ENCODE data around the gene ZNF536. TPM values are rescaled to one million over a fixed set of nuclear protein-coding genes. Genes with fewer than 3 reads are reported as not detected.

The ZNF536 gene
- total and polyA plus RNA-seq, 2 donors (not counting 3 experiments of a cell fraction or from before 2014, with no cell fraction given) = not detected

DNA sequence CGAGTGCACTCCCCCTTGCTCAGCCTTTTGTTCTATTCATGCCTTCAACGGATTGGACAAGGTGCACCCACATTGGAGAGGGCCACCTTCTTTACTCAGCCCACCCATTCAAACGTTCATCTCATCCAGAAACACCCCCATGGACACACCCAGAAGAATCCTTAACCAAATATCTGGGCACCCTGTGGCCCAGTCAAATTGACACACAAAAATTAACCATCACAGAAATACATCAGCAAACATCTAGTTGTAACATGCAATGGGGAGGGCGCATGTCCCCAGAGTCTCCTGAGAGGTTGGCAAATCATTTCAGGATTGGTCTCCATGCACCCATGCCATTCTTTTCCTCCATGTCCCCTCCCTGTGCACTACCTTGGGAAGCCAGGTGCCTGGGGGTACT, 167.1 kb downstream of the ZNF536 start:
- TF ChIP-seq GATA2 (IDR thresholded peaks at IDR 0.05; ENCODE audit: insufficient read depth, insufficient read length, low read depth, low read length) (no peak), FOS (IDR thresholded peaks at IDR 0.05; ENCODE audit: borderline replicate concordance, insufficient read depth, low read length) (no peak), EZH2 (IDR thresholded peaks at IDR 0.05; ENCODE audit: borderline replicate concordance, low read depth, low read length, severe bottlenecking) (no peak), MYC (IDR thresholded peaks at IDR 0.05; ENCODE audit: low read depth, low read length) (no peak), POLR2A (IDR thresholded peaks at IDR 0.05; ENCODE audit: low read depth, low read length) (no peak)
- TF ChIP-seq, protein P1, sequence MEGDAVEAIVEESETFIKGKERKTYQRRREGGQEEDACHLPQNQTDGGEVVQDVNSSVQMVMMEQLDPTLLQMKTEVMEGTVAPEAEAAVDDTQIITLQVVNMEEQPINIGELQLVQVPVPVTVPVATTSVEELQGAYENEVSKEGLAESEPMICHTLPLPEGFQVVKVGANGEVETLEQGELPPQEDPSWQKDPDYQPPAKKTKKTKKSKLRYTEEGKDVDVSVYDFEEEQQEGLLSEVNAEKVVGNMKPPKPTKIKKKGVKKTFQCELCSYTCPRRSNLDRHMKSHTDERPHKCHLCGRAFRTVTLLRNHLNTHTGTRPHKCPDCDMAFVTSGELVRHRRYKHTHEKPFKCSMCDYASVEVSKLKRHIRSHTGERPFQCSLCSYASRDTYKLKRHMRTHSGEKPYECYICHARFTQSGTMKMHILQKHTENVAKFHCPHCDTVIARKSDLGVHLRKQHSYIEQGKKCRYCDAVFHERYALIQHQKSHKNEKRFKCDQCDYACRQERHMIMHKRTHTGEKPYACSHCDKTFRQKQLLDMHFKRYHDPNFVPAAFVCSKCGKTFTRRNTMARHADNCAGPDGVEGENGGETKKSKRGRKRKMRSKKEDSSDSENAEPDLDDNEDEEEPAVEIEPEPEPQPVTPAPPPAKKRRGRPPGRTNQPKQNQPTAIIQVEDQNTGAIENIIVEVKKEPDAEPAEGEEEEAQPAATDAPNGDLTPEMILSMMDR (IDR thresholded peaks at IDR 0.05; ENCODE audit: extremely low read depth in 1 of 2, insufficient read depth in 1 of 2, low read depth in 1 of 2, low read length in 2 of 2) = no peak
- Histone ChIP-seq H3K27me3 (ENCODE audit: control insufficient read depth in 2 of 2, insufficient read depth in 2 of 2, low read length in 2 of 2) (no peaks in the 10 kb centered on the region), H3K27ac (ENCODE audit: insufficient read depth, low read depth, low read length) (no peak overlapping the region), H3K36me3 (ENCODE audit: control insufficient read depth in 2 of 2, extremely low read depth in 1 of 2, insufficient read depth in 2 of 2, low read length in 2 of 2) (no peaks in the 10 kb centered on the region), H3K79me2 (ENCODE audit: control insufficient read depth, insufficient read depth, low read length) (no peaks in the 10 kb centered on the region), H3K4me1 (ENCODE audit: control insufficient read depth, extremely low read depth, insufficient read depth, low read length) (no peaks in the 10 kb centered on the region), H3K4me3 (replicated peaks in 1 of 3; ENCODE audit: insufficient read depth in 1 of 3, low read depth in 1 of 3, low read length in 3 of 3) (no peak overlapping the region), H3K9me3 (replicated peaks; ENCODE audit: control insufficient read depth, insufficient read depth, low read length) (peaks cover 10% of the 10 kb centered on the region), H3K9ac (replicated peaks; ENCODE audit: extremely low read depth, insufficient read depth, low read length) (no peak overlapping the region), H3K4me2 (ENCODE audit: insufficient read depth, low read length) (no peak overlapping the region), H2AFZ (ENCODE audit: low read depth, low read length) (no peak overlapping the region), H4K20me1 (replicated peaks; ENCODE audit: control insufficient read depth, extremely low read depth, insufficient read depth, low read length) (no peaks in the 10 kb centered on the region), H3K9me1 (replicated peaks; ENCODE audit: control insufficient read depth, extremely low read depth, insufficient read depth, low read length) (no peaks in the 10 kb centered on the region)
- BruUV-seq (replicated peaks) = no TSS peak
- ChIA-PET CTCF (no interaction called here), POLR2A (no interaction called here)
- DNase-seq (ENCODE audit: low read depth, low spot score) = no peak
- dilution Hi-C loops (cut with MboI; ENCODE audit: extremely low pct_ligation_motif_present, low sequenced_read_pairs) = no loop called here
- intact Hi-C loops (cut with micrococcal nuclease) = no loop called here
- FAIRE-seq = no peak

DNA sequence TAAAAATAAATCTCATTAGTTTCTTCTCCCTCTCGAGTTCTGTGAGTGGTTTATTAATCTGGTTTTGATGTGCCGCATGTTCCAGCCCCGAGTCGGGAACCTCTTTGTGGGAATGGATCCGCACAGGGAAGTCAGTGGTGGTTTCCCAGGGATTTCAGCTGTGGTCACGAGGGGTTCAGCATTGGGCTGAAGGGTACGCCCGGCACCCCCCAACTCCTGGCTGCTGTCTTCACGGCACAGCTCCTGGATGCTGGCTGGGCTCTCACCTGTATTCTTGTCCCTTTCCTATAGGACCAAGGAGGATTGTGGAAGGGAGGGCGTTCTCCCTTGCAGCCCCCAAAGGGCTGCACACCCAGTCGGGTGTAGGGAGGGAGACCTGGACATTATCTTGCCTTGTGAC, 167.8 kb downstream of the ZNF536 start:
- no peak overlapping the region for H2AFZ ChIP-seq (ENCODE audit: low read depth, low read length)
- no peaks in the 10 kb centered on the region for H3K27me3 ChIP-seq (ENCODE audit: control insufficient read depth in 2 of 2, insufficient read depth in 2 of 2, low read length in 2 of 2)
- no peak overlapping the region for H3K4me3 ChIP-seq (replicated peaks in 1 of 3; ENCODE audit: insufficient read depth in 1 of 3, low read depth in 1 of 3, low read length in 3 of 3)
- intact Hi-C loops (cut with micrococcal nuclease) (no loop called here), dilution Hi-C loops (cut with MboI; ENCODE audit: extremely low pct_ligation_motif_present, low sequenced_read_pairs) (no loop called here)
- FAIRE-seq (no peak), DNase-seq (ENCODE audit: low read depth, low spot score) (no peak)
- H3K9me3 ChIP-seq (replicated peaks; ENCODE audit: control insufficient read depth, insufficient read depth, low read length) = peaks cover 10% of the 10 kb centered on the region
- no peaks in the 10 kb centered on the region for H3K9me1 ChIP-seq (replicated peaks; ENCODE audit: control insufficient read depth, extremely low read depth, insufficient read depth, low read length)
- H3K27ac ChIP-seq (ENCODE audit: insufficient read depth, low read depth, low read length) = no peak overlapping the region
- H3K79me2 ChIP-seq (ENCODE audit: control insufficient read depth, insufficient read depth, low read length) = no peaks in the 10 kb centered on the region
- H3K4me1 ChIP-seq (ENCODE audit: control insufficient read depth, extremely low read depth, insufficient read depth, low read length) = no peaks in the 10 kb centered on the region
- H3K9ac ChIP-seq (replicated peaks; ENCODE audit: extremely low read depth, insufficient read depth, low read length) = no peak overlapping the region
- CTCF ChIA-PET = no interaction called here
- H3K36me3 ChIP-seq (ENCODE audit: control insufficient read depth in 2 of 2, extremely low read depth in 1 of 2, insufficient read depth in 2 of 2, low read length in 2 of 2) = no peaks in the 10 kb centered on the region
- no TSS peak for BruUV-seq (replicated peaks)
- no peak for TF ChIP-seq GATA2 (IDR thresholded peaks at IDR 0.05; ENCODE audit: insufficient read depth, insufficient read length, low read depth, low read length)
- TF ChIP-seq, protein P1 (IDR thresholded peaks at IDR 0.05; ENCODE audit: extremely low read depth in 1 of 2, insufficient read depth in 1 of 2, low read depth in 1 of 2, low read length in 2 of 2) = no peak
- no peak for TF ChIP-seq POLR2AphosphoS5 (IDR thresholded peaks at IDR 0.05; ENCODE audit: insufficient read depth, low read depth, low read length)
- TF ChIP-seq EZH2 (IDR thresholded peaks at IDR 0.05; ENCODE audit: borderline replicate concordance, low read depth, low read length, severe bottlenecking) = no peak
- TF ChIP-seq, protein P2, sequence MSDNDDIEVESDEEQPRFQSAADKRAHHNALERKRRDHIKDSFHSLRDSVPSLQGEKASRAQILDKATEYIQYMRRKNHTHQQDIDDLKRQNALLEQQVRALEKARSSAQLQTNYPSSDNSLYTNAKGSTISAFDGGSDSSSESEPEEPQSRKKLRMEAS (IDR thresholded peaks at IDR 0.05; ENCODE audit: insufficient read depth, insufficient read length) = no peak
- TF ChIP-seq JUN (IDR thresholded peaks at IDR 0.05; ENCODE audit: borderline replicate concordance, insufficient read depth, insufficient read length, low read depth) = no peak
- TF ChIP-seq MYC (IDR thresholded peaks at IDR 0.05; ENCODE audit: low read depth, low read length) = no peak
- TF ChIP-seq POLR2A (IDR thresholded peaks at IDR 0.05; ENCODE audit: low read depth, low read length) = no peak
- no peak for TF ChIP-seq FOS (IDR thresholded peaks at IDR 0.05; ENCODE audit: borderline replicate concordance, insufficient read depth, low read length)
- POLR2A ChIA-PET = no interaction called here
- no peaks in the 10 kb centered on the region for H4K20me1 ChIP-seq (replicated peaks; ENCODE audit: control insufficient read depth, extremely low read depth, insufficient read depth, low read length)
- no peak overlapping the region for H3K4me2 ChIP-seq (ENCODE audit: insufficient read depth, low read length)
